Liver (tissue), 3 donors: ENCODE data around the gene RASA1.
A peak's percentile ranks its signal among the peaks of the same experiment; 100 is the strongest.

Experiments
- ATF3 ChIP-seq: IDR thresholded peaks from 2 replicates; pipeline ENCODE4 v1.6.1; 2016; ENCODE audit warnings: antibody characterized with exemption
- CTCF ChIP-seq: fragments of 150-350 bp; IDR thresholded peaks from 2 replicates; pipeline ENCODE4 v1.5.1; 2017; ENCODE audit warnings: improper control_type of control experiment, low read depth, low read length; ENCODE audit not compliant: missing input control
- EGR1 ChIP-seq, 2 donors: IDR thresholded peaks; 2 replicates each; pipeline ENCODE4 v1.6.1; 2016 to 2018; ENCODE audit warnings: antibody characterized with exemption in 2 of 2, low read depth in 2 of 2
- GABPA ChIP-seq, 2 donors: IDR thresholded peaks in 1 of 2; conservative IDR thresholded peaks in 1 of 2; 2 replicates each; pipeline ENCODE4 v1.6.1; 2016; ENCODE audit warnings: antibody characterized with exemption in 2 of 2, mild to moderate bottlenecking in 1 of 2, moderate library complexity in 1 of 2
- HNF4A ChIP-seq, 2 donors: conservative IDR thresholded peaks; 2 replicates each; pipeline ENCODE4 v1.6.1; 2016; ENCODE audit warnings: antibody characterized with exemption in 2 of 2, mild to moderate bottlenecking in 2 of 2
- JUND ChIP-seq, 2 donors: IDR thresholded peaks; 2 replicates each; pipeline ENCODE4 v1.6.1; 2016; ENCODE audit warnings: antibody characterized with exemption in 2 of 2
- MAX ChIP-seq: IDR thresholded peaks from 2 replicates; pipeline ENCODE4 v1.6.1; 2016; ENCODE audit warnings: antibody characterized with exemption
- RAD21 ChIP-seq, 2 donors: IDR thresholded peaks; 2 replicates each; pipeline ENCODE4 v1.6.1; 2016; ENCODE audit warnings: antibody characterized with exemption in 2 of 2, mild to moderate bottlenecking in 2 of 2
- REST ChIP-seq: IDR thresholded peaks from 2 replicates; pipeline ENCODE4 v1.6.1; 2016; ENCODE audit warnings: antibody characterized with exemption, mild to moderate bottlenecking
- RXRA ChIP-seq, 2 donors: IDR thresholded peaks; 2 replicates each; pipeline ENCODE4 v1.6.1; 2017 to 2018; ENCODE audit warnings: antibody characterized with exemption in 2 of 2, mild to moderate bottlenecking in 1 of 2
- SP1 ChIP-seq: IDR thresholded peaks from 2 replicates; pipeline ENCODE4 v1.6.1; 2018; ENCODE audit warnings: antibody characterized with exemption, mild to moderate bottlenecking
- TAF1 ChIP-seq: conservative IDR thresholded peaks from 2 replicates; pipeline ENCODE4 v1.6.1; 2016; ENCODE audit warnings: antibody characterized with exemption, mild to moderate bottlenecking
- YY1 ChIP-seq: IDR thresholded peaks from 2 replicates; pipeline ENCODE4 v1.6.1; 2016; ENCODE audit warnings: antibody characterized with exemption, mild to moderate bottlenecking
- ZBTB33 ChIP-seq: IDR thresholded peaks from 2 replicates; pipeline ENCODE4 v1.6.1; 2016; ENCODE audit warnings: antibody characterized with exemption
- donor health status: healthy.
- donor health status: healthy.

GRCh38 chr5:87400305-87400899, 132.7 kb downstream of the RASA1 start:
- TF ChIP-seq RAD21 (IDR thresholded peaks at IDR 0.05) (peak; percentile 82), CTCF (peak; percentile 53), HNF4A (conservative IDR thresholded peaks at IDR 0.05) (no peak), MAX (no peak), YY1 (no peak), ZBTB33 (no peak), REST (no peak), ATF3 (no peak), JUND (IDR thresholded peaks at IDR 0.05) (no peak), TAF1 (no peak), GABPA (IDR thresholded peaks at IDR 0.05 in 1 of 2, conservative IDR thresholded peaks at IDR 0.05 in 1 of 2) (no peak), SP1 (no peak), EGR1 (IDR thresholded peaks at IDR 0.05; ENCODE audit: low read depth in 2 of 2) (no peak), RXRA (IDR thresholded peaks at IDR 0.05) (no peak)
